Measurements from ENCODE around the gene MATCAP1. TPM values are rescaled to one million over a fixed set of nuclear protein-coding genes. Genes with fewer than 3 reads are reported as not detected.

MATCAP1 gene
- polyA plus RNA-seq, 1 donor from 2014 or later, result 323 TPM

DNA sequence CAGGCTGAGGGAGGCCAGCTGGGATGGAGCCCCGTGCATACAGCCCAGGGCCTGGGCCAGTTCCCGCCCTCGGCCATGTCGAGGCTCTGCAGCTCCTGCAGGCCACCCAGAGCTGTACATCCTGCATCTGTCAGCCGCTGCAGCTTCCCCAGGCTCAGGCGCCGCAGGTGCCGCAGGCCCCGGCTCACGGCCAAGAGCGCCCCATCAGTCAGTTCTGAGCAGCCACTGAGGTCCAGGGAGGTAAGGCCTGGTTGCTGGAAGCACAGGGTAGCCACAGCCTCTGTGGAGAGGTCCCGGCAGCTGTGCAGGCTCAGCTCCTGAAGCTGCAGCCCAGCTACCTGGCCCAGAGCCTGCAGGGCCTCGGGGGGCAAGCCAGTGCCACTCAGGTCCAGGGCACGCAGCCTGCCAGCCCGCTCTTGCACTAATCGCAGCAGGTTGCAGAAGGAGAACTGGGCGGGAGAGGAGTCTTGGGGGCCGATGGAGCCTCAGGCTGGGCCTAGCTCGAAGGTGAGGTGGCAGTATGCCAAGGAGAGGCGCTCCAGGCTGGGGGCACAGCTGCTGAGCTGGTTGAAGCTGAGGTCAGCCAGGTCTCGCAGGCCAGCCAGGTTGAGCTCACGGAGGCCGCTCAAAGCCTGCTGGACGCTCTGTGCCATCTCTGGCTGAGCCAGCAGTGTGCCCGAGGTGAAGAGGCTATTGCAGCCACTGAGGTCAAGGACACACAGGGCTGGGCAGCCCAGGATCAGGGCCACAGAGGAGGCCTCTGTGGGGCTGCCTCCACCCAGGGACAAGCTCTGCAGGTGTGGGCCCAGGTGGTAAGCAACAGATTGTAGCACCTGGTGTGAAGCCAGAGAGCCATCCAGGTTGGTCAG lies 26.5 kb upstream of the MATCAP1 start:
- Histone ChIP-seq H3K9me3 (ENCODE audit: low read length) (no peaks in the 10 kb centered on the region), H3K27ac (ENCODE audit: low read length) (no peak overlapping the region), H3K9me2 (ENCODE audit: insufficient read depth, low read length) (no peaks in the 10 kb centered on the region), H2AFZ (ENCODE audit: low read depth, low read length) (no peak overlapping the region), H3K36me3 (ENCODE audit: insufficient read depth, low read length) (no peaks in the 10 kb centered on the region), H4K20me1 (ENCODE audit: insufficient read depth) (no peaks in the 10 kb centered on the region), H3K9ac (ENCODE audit: low read length) (no peak overlapping the region), H3K4me3 (ENCODE audit: low read length) (no peak overlapping the region), H3F3A (ENCODE audit: insufficient read depth, low read length, poor library complexity, severe bottlenecking) (no peaks in the 10 kb centered on the region), H3K4me2 (ENCODE audit: low read length) (no peak overlapping the region), H3K27me3 (ENCODE audit: insufficient read depth, low read depth, low read length) (no peaks in the 10 kb centered on the region), H3K79me2 (replicated peaks; ENCODE audit: insufficient read depth, low read length) (no peaks in the 10 kb centered on the region)
- TF ChIP-seq TAF1 (IDR thresholded peaks at IDR 0.05; ENCODE audit: low read depth) (no peak), POLR2AphosphoS5 (IDR thresholded peaks at IDR 0.05) (no peak), EP300 (conservative IDR thresholded peaks at IDR 0.05; ENCODE audit: poor library complexity, severe bottlenecking) (no peak), MXI1 (conservative IDR thresholded peaks at IDR 0.05; ENCODE audit: poor library complexity, severe bottlenecking) (no peak)
- TF ChIP-seq, protein P1, sequence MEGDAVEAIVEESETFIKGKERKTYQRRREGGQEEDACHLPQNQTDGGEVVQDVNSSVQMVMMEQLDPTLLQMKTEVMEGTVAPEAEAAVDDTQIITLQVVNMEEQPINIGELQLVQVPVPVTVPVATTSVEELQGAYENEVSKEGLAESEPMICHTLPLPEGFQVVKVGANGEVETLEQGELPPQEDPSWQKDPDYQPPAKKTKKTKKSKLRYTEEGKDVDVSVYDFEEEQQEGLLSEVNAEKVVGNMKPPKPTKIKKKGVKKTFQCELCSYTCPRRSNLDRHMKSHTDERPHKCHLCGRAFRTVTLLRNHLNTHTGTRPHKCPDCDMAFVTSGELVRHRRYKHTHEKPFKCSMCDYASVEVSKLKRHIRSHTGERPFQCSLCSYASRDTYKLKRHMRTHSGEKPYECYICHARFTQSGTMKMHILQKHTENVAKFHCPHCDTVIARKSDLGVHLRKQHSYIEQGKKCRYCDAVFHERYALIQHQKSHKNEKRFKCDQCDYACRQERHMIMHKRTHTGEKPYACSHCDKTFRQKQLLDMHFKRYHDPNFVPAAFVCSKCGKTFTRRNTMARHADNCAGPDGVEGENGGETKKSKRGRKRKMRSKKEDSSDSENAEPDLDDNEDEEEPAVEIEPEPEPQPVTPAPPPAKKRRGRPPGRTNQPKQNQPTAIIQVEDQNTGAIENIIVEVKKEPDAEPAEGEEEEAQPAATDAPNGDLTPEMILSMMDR (IDR thresholded peaks at IDR 0.05; ENCODE audit: poor library complexity, severe bottlenecking), result no peak

GRCh38 chr16:67209565-67209964 lies 25.8 kb upstream of the MATCAP1 start:
- H3K36me3 ChIP-seq (ENCODE audit: insufficient read depth, low read length), result no peaks in the 10 kb centered on the region

More at GRCh38 chr16:67209565-67209964, 25.8 kb upstream of the MATCAP1 start:
- no peak overlapping the region for H3K27ac ChIP-seq (ENCODE audit: low read length)
- no peak overlapping the region for H2AFZ ChIP-seq (ENCODE audit: low read depth, low read length)
- TF ChIP-seq, protein P1 (IDR thresholded peaks at IDR 0.05; ENCODE audit: poor library complexity, severe bottlenecking), result no peak
- TF ChIP-seq TAF1 (IDR thresholded peaks at IDR 0.05; ENCODE audit: low read depth), result no peak
- TF ChIP-seq RAD21 (conservative IDR thresholded peaks at IDR 0.05), result no peak
- TF ChIP-seq, protein P2, sequence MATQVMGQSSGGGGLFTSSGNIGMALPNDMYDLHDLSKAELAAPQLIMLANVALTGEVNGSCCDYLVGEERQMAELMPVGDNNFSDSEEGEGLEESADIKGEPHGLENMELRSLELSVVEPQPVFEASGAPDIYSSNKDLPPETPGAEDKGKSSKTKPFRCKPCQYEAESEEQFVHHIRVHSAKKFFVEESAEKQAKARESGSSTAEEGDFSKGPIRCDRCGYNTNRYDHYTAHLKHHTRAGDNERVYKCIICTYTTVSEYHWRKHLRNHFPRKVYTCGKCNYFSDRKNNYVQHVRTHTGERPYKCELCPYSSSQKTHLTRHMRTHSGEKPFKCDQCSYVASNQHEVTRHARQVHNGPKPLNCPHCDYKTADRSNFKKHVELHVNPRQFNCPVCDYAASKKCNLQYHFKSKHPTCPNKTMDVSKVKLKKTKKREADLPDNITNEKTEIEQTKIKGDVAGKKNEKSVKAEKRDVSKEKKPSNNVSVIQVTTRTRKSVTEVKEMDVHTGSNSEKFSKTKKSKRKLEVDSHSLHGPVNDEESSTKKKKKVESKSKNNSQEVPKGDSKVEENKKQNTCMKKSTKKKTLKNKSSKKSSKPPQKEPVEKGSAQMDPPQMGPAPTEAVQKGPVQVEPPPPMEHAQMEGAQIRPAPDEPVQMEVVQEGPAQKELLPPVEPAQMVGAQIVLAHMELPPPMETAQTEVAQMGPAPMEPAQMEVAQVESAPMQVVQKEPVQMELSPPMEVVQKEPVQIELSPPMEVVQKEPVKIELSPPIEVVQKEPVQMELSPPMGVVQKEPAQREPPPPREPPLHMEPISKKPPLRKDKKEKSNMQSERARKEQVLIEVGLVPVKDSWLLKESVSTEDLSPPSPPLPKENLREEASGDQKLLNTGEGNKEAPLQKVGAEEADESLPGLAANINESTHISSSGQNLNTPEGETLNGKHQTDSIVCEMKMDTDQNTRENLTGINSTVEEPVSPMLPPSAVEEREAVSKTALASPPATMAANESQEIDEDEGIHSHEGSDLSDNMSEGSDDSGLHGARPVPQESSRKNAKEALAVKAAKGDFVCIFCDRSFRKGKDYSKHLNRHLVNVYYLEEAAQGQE (IDR thresholded peaks at IDR 0.05; ENCODE audit: borderline replicate concordance), result no peak
- no peak for TF ChIP-seq MXI1 (conservative IDR thresholded peaks at IDR 0.05; ENCODE audit: poor library complexity, severe bottlenecking)
- TF ChIP-seq POLR2AphosphoS5 (IDR thresholded peaks at IDR 0.05), result no peak
- no peak for TF ChIP-seq SMC3 (conservative IDR thresholded peaks at IDR 0.05; ENCODE audit: poor library complexity)
- no peak overlapping the region for H3K4me2 ChIP-seq (ENCODE audit: low read length)
- H3F3A ChIP-seq (ENCODE audit: insufficient read depth, low read length, poor library complexity, severe bottlenecking), result no peaks in the 10 kb centered on the region
- H3K79me2 ChIP-seq (replicated peaks; ENCODE audit: insufficient read depth, low read length), result no peaks in the 10 kb centered on the region
- H4K20me1 ChIP-seq (ENCODE audit: insufficient read depth), result no peaks in the 10 kb centered on the region
- no peaks in the 10 kb centered on the region for H3K9me3 ChIP-seq (ENCODE audit: low read length)
- H3K27me3 ChIP-seq (ENCODE audit: insufficient read depth, low read depth, low read length), result no peaks in the 10 kb centered on the region
- no peak overlapping the region for H3K9ac ChIP-seq (ENCODE audit: low read length)
- H3K9me2 ChIP-seq (ENCODE audit: insufficient read depth, low read length), result no peaks in the 10 kb centered on the region
- H3K4me3 ChIP-seq (ENCODE audit: low read length), result no peak overlapping the region
